SK-N-MC (cell line): ENCODE data around the gene ZSCAN18.
"Not testable (repeated sequence)": the region's sequence is repeated elsewhere in the genome, so short reads cannot be mapped to it uniquely, and the experiment has no call there.

ENCODE experiments used
- DNase-seq: peaks from one replicate; pipeline ENCODE4 v3.0.0-alpha.2; 2011; ENCODE audit warnings: low read depth, low spot score
- H3K27ac ChIP-seq: fragments of 200-600 bp; sonication (generic); 2 replicates; pipeline ENCODE4 v1.5.1; 2016; ENCODE audit warnings: mixed run types
- H3K36me3 ChIP-seq: fragments of 200-600 bp; sonication (generic); 2 replicates; pipeline ENCODE4 v1.6.1; 2017; ENCODE audit warnings: antibody characterized with exemption, low read length, mixed read lengths; ENCODE audit not compliant: insufficient read depth
- H3K4me3 ChIP-seq: fragments of 200-600 bp; sonication (generic); 2 replicates; pipeline ENCODE4 v1.5.1; 2016
- H3K9ac ChIP-seq: fragments of 200-600 bp; sonication (generic); 2 replicates; pipeline ENCODE4 v1.8.0; 2017; ENCODE audit warnings: mixed run types, mixed read lengths; ENCODE audit not compliant: insufficient read length
- H3K9me3 ChIP-seq: fragments of 200-600 bp; sonication (generic); 2 replicates; pipeline ENCODE4 v1.6.1; 2017; ENCODE audit warnings: low read depth, mild to moderate bottlenecking, antibody characterized with exemption, low read length, moderate library complexity, mixed read lengths
- EZH2 ChIP-seq: fragments of 200-600 bp; sonication (generic); IDR thresholded peaks from one replicate; pipeline ENCODE4 v1.6.1; 2017; ENCODE audit warnings: antibody characterized with exemption
- FOXP2 ChIP-seq: optimal IDR thresholded peaks from 2 replicates; pipeline ENCODE3; 2011; ENCODE audit warnings: mild to moderate bottlenecking, moderate library complexity; ENCODE audit not compliant: insufficient read depth; ENCODE audit errors: extremely low read length, control extremely low read depth
- POLR2AphosphoS5 ChIP-seq: IDR thresholded peaks from 2 replicates; pipeline ENCODE4 v1.6.1; 2012; ENCODE audit warnings: mild to moderate bottlenecking, low read depth, low read length, borderline replicate concordance

Gene ZSCAN18

GRCh38 chr19:58097781-58098681 lies at the start of gene ZSCAN18:
Gene ZSCAN18 (minus strand): TSS chr19:58098231. CDS start chr19:58090267, 7,964 bp downstream.
- TF ChIP-seq FOXP2 = peak; percentile 91
- TF ChIP-seq POLR2AphosphoS5 = peak; percentile 29; the same call in 1 of the 2 replicates
- no peak for TF ChIP-seq EZH2
- Histone ChIP-seq H3K36me3 (no peaks in the 10 kb centered on the region), H3K27ac (no peak within 1 kb of the TSS), H3K9ac (peak within 1 kb of the TSS; percentile 65), H3K4me3 (peak within 1 kb of the TSS; percentile 83), H3K9me3 (peaks cover 6% of the 10 kb centered on the region; the same call in 1 of the 2 replicates)
- DNase-seq = peak; percentile 24

- not testable (repeated sequence) for H3K9ac ChIP-seq, H3K27ac ChIP-seq, H3K36me3 ChIP-seq, DNase-seq, H3K4me3 ChIP-seq
- H3K9me3 ChIP-seq = peaks cover 13% of the 10 kb centered on the region; the same call in 1 of the 2 replicates
Measured at GRCh38 chr19:58147475-58147874, 49.4 kb upstream of the ZSCAN18 start.

- Histone ChIP-seq H3K9ac (no peak overlapping the region), H3K9me3 (peaks cover 13% of the 10 kb centered on the region; the same call in 1 of the 2 replicates), H3K36me3 (peaks cover 19% of the 10 kb centered on the region; the same call in 1 of the 2 replicates), H3K4me3 (no peak overlapping the region), H3K27ac (no peak overlapping the region)
- no peak for TF ChIP-seq POLR2AphosphoS5
- no peak for TF ChIP-seq EZH2
- no peak for TF ChIP-seq FOXP2
- no peak for DNase-seq
Measured at GRCh38 chr19:58145849-58146248, 47.8 kb upstream of the ZSCAN18 start.

- DNase-seq = no peak
- Histone ChIP-seq H3K4me3 (no peak overlapping the region), H3K9ac (no peak overlapping the region), H3K9me3 (peaks cover 21% of the 10 kb centered on the region), H3K36me3 (peaks cover 45% of the 10 kb centered on the region), H3K27ac (no peak overlapping the region)
- no peak for TF ChIP-seq EZH2
- TF ChIP-seq FOXP2 = no peak
- no peak for TF ChIP-seq POLR2AphosphoS5
Measured at GRCh38 chr19:58134244-58134643, 36.2 kb upstream of the ZSCAN18 start.

GRCh38 chr19:58129284-58129683 lies 31.3 kb upstream of the ZSCAN18 start:
- DNase-seq = no peak
- H3K27ac ChIP-seq = no peak overlapping the region
- H3K9me3 ChIP-seq = peaks cover 30% of the 10 kb centered on the region
- no peak overlapping the region for H3K4me3 ChIP-seq
- no peak for TF ChIP-seq POLR2AphosphoS5
- no peak for TF ChIP-seq FOXP2
- TF ChIP-seq EZH2 = no peak
- no peak overlapping the region for H3K9ac ChIP-seq
- H3K36me3 ChIP-seq = peaks cover 49% of the 10 kb centered on the region

GRCh38 chr19:58128041-58128685 lies 30.1 kb upstream of the ZSCAN18 start:
- DNase-seq = no peak
- Histone ChIP-seq H3K36me3 (peaks cover 41% of the 10 kb centered on the region), H3K27ac (no peak overlapping the region), H3K4me3 (no peak overlapping the region; the same call in 1 of the 2 replicates), H3K9me3 (peaks cover 30% of the 10 kb centered on the region), H3K9ac (no peak overlapping the region)
- no peak for TF ChIP-seq EZH2
- TF ChIP-seq FOXP2 = no peak
- TF ChIP-seq POLR2AphosphoS5 = no peak

- Histone ChIP-seq H3K4me3 (no peak overlapping the region), H3K27ac (no peak overlapping the region), H3K36me3 (peaks cover 11% of the 10 kb centered on the region), H3K9me3 (peaks cover 13% of the 10 kb centered on the region), H3K9ac (no peak overlapping the region)
- DNase-seq = no peak
- TF ChIP-seq EZH2 (no peak), FOXP2 (no peak), POLR2AphosphoS5 (no peak)
Measured at GRCh38 chr19:58123354-58123753, 25.3 kb upstream of the ZSCAN18 start.

- Histone ChIP-seq H3K4me3 (no peak overlapping the region), H3K9me3 (peaks cover 6% of the 10 kb centered on the region; the same call in 1 of the 2 replicates), H3K36me3 (no peaks in the 10 kb centered on the region), H3K27ac (no peak overlapping the region), H3K9ac (no peak overlapping the region)
- no peak for DNase-seq
- TF ChIP-seq EZH2 = no peak
- TF ChIP-seq POLR2AphosphoS5 = no peak
Measured at GRCh38 chr19:58118979-58119733, 21.1 kb upstream of the ZSCAN18 start.
